Measurements from ENCODE around the gene DYRK1A.
"Not testable (repeated sequence)": the region's sequence is repeated elsewhere in the genome, so short reads cannot be mapped to it uniquely, and the experiment has no call there.

DYRK1A gene

DNA sequence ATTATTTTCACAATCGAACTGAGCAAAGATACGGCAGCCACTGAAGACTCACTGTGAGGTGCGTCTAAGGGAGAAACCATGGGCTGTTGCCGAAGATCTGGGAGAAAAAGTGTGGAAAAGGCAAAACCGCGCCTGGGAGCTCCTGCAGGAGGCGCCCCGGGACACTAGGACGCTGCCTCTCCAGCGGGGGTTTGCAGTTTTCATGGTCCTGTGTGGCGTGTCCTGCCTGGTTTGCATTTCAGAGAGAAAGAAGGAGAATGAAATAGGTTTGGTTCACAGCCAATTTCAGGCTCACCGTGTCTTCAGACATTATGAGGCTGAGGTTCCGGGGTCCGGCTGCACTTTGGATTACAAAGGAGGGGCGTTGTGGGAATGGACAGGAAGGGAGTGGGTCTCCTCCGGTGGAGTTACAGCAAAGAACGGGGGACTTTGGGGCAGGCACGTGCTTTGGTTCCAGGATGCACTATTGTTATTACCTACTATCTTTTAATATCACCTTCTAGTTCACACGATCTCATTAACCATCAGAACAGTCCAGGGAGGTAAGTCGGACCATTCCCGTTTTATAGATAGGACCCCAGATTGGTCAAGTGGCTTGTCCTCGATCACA lies 179.8 kb downstream of the DYRK1A start:
- in situ Hi-C loops (cut with MboI; ENCODE audit: low sequenced_read_pairs): no loop called here

DNA sequence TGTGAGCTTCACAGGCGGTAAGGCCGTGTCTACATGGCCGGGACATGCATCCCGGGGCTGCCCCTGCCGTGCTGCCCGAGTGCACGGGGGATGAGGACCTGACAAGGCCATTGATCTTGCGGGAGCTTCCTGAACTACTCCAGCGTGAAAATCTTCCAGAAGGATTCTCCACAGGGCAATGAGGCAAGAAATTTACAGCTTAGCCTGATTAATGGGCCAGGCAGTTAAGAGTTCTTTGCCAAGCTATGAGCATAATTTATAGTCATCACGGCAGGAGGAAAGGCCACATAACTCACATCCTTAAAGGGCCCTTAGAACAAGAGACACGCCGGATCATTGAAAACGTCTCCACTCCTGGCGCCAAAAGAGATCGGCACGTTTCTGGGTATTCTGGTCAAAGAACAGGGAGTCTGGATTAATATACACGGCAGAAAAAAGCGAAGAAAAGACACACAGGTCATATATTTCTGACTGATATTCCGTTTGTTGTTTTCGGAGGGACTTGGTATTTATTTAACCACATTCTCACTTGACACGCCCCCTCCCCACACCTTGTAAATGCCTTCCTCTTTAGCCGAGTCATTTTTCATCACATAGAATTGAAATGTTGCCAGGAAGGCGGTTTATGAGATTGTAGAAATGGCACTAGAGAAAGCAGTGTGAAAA lies 180.5 kb downstream of the DYRK1A start:
- in situ Hi-C loops (cut with MboI; ENCODE audit: low sequenced_read_pairs): no loop called here

DNA sequence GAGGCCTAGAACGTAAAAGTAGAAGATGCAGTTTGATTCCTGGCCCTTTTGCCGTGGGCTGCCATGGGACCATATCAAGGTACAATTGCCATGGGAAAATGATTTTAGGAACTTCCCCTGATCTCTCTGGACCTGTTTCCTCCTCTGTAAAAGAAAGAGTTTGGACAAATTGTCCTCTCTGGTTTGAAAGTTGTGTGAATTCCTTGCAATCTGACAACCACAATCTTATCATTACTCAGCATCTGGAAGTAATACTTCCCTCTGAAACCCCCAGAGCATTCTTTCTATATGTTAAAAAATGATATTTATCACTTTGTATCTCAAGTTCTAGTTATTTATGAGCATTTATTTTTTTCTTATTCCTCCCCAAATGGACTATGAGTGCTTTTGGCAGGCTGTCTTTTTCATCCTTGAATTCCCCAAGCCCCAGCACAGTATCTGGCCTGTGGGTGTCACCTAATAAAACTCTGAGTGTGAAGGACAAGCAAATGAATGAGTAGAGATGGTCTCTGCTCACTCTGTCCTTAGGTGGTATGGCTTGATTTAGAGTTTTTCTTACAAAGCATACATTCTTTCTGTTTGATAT lies 181.1 kb downstream of the DYRK1A start:
- in situ Hi-C loops (cut with MboI; ENCODE audit: low sequenced_read_pairs): no loop called here

DNA sequence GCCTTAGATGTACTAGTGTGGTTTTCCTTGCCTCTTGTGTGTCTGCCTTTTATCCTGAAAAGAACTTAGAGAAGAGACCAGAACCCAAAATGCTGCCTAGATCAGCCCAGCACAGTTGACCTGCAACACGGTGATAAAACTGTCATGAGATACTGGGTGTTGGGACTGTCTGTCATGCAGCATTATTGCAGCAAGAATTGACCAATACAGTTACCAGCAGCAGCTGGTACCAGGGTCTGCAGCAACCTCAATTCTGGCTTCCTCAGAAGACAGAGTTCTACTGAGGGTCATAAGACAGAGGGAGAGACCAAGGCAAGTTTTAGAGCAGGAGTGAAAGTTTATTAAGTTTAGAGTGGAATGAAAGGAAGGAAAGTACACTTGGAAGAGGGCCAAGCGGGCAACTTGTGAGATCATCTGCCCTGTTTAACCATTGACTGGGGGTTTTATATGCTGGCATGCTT lies 182.0 kb downstream of the DYRK1A start:
- in situ Hi-C loops (cut with MboI; ENCODE audit: low sequenced_read_pairs): no loop called here

DNA sequence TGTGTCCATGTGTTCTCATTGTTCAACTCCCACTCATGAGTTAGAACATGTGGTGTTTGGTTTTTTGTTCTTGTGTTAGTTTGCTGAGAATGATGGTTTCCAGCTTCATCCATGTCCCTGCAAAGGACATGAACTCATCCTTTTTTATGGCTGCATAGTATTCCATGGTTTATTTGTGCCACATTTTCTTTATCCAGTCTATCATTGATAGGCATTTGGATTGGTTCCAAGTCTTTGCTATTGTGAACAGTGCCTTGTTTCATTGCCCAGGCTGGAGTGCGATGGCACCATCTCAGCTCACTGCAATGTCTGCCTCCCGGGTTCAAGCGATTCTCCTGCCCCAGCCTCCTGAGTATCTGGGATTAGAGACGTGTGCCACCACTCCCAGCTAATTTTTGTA lies 183.2 kb downstream of the DYRK1A start:
- in situ Hi-C loops (cut with MboI; ENCODE audit: low sequenced_read_pairs): not testable (repeated sequence)

DNA sequence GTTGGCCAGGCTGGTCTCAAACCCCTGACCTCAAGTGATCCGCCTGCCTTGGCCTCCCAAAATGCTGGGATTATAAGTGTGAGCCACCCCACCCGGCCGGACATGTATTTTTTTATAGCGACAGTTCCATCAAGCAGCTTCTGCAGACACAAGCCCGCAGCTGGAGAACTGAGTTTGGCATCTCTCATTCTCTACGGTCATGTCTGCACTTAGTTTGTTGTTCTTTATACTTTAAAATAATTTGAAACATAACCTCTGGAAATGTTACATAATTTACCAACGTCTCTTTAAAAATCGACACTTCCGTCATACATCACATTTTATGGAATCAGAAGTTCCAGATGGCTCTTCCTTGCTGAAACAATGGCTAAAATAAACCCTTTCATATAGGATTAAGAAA lies 183.6 kb downstream of the DYRK1A start:
- in situ Hi-C loops (cut with MboI; ENCODE audit: low sequenced_read_pairs): no loop called here

DNA sequence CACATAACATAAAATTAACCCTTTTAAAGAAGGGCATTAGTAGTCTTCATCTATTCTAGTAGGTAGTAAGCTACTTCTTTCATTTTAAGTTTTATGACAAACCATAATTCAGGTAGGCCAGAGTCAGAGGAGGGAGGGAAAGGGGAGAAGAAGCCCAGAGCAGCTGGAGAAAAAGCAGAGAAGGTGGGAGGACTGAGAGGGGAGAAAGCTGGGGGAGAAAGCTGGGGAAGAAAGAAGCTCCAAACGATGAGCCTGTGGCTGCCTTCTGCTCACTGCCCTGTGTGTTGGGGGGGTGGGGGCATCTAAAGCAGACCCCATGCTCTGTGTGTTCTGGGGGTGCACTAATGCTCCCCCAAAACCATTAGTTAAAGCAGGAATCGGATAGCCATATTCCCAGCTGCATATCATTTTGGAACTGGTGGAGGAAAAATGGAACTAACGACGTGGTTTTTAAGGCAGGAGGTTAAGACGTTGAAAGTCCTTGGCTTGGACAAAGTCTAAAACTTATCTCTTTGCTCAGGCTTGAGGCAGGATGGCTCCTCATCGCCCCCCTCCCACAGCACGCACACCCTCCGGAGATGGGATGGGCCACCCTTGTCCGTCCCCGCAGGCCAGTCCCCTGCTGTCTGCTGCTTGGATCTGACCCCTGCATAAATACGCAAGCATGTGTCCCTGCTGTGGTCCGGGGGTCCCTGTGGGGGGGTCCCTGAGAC lies 184.2 kb downstream of the DYRK1A start:
- in situ Hi-C loops (cut with MboI; ENCODE audit: low sequenced_read_pairs): no loop called here

DNA sequence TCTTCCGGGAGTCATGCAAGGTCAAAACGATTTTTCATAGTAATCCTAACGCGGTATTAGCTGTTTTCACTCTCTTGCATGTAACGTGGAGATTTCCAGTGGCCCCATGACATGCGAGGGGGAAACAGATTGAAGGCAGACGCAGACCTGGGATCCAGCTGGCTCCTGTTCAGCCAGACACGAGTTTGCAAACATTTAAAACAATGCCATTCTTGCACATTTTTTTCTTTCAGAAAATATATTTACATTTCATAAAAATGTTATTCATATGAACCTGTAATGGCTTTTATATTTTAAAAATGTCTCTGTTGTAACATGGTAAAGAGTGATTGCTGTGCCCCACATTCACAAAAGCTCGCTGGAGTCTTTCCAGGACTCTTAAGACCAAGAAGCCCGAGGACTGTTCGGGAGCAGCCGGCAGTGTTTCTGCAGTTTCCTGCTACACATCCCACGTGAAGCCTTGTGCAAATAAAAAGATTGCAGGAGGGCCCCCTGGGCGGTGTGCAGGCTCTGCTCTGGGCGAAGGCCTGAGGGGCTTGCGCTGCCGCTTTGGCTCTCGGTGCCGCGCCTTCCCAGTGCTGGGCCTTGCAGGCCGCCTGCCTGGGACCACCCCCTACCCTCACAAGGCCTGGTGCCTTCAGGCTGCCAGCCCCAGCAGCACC lies 184.9 kb downstream of the DYRK1A start:
- in situ Hi-C loops (cut with MboI; ENCODE audit: low sequenced_read_pairs): no loop called here

DNA sequence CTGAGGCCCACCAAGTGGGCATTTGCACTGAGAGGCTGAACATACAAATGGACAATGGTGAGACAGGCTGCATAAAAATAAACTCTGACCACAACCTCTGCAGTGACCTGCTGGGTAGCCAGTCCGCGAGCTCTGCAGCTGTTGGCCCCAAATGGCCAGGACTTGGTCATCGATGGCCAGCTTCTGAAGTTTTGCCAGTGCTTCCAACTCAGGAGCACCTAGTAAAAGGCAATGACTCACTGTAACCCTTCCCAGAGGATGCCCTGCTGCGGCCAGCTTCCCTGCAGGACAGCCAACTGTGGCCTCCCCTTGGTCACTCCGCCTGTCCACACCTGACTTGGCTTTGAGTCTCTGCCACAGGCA lies 185.4 kb downstream of the DYRK1A start:
- in situ Hi-C loops (cut with MboI; ENCODE audit: low sequenced_read_pairs): no loop called here

DNA sequence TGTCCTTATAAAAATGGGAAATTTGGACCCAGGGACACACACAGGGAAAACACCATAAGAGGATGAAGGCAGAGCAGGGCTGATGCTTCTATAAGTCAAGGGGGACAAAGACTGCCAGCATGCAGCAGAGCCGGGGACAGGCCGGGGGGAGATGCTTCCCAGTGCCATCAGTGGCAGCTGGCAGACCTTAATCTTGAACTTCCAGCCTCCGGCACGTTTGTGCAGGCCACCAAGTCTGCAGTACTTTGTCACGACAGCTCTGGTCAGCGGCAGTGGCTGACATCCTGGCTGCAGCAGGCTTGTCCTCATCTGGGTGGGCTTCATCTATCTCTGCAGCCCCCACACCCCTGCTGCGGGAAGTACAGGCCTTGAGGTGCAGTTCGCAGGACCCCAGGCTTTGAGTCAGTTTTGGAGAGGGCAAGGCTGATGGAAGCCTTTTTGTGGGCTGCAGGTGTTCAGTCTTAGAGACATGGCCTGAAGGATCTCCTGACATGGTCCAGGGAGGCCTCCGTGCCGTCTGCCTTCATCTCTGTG lies 186.0 kb downstream of the DYRK1A start:
- in situ Hi-C loops (cut with MboI; ENCODE audit: low sequenced_read_pairs): no loop called here

DNA sequence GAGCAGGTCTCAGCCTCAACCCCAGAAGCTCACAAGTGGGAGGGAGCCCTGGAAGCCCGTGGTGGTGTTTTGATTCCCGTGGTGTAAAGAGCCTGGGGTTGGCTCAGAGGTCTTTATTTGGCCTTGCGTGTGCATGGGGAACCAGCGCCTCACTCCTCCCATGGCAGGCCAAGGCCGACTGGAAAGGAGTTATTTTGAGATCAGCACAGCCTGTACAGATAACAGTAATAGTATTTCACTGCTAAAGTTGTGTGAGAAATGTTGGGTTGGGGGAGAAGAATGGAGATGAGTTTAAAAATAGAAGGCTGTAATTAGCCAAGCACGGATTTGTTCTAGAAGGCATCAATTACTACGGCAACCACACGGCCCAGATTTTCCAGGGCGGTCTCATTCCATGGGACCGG lies 186.5 kb downstream of the DYRK1A start:
- in situ Hi-C loops (cut with MboI; ENCODE audit: low sequenced_read_pairs): no loop called here

DNA sequence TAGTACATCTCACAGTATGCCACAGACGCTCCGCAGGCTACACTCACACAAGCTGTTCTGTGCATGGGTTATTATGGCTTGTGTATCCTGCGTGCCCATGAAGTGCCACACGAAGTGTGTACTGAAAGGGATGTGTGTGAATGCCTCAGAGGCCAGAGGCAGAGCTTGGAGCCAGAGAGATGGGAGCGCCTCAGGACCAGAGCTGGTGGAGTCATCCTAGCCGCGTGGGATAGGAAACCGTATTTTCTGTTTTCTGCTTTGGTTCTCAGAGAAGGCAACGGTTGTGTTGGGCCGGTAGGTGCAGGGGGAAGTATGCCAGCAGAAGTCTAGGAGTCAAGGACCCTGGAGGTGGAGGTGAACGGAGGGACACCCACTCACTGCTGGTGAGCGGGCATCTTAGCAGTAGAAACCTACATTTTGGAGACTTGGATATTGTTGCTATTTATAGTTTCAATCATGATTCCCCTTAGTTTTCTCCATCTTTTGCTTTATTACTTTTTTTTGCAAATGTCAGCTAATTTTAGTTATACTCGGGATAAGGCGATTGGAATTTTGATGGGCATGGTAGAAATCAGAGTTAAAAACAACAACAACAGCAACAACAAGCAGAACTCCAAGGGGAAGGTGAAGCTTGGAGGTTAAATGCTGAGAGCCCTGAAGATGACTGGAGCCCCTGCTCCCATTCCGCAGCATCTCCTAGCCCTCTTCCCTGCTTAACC lies 188.2 kb downstream of the DYRK1A start:
- in situ Hi-C loops (cut with MboI; ENCODE audit: low sequenced_read_pairs): no loop called here

DNA sequence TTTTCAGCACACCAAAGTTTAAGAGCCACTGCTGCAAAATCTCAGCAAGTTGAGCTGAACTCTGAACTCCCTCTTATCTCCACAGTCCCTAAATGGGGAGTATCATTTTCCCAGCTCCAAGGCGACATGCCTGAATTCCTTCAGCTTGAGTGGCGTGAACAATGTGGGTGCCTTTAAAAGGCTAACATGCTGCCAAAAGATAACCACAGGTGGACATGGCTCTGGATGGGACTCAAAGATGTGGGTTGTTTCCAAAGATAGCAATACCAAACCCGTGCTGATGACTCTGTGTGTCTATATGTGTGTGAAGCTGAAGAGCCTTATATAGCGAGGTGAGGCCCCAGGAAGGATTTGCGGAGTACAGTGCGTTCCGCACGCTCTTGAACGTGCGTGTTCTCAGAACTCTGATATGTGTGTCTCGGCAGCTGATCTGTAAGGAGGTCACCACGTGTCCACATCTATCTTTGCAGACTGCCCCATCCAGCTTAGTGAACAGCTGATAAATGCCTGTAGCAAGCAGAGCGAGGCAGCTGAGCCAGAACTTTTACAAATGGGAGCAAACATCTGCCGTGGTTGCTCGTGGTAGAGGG lies 189.2 kb downstream of the DYRK1A start:
- in situ Hi-C loops (cut with MboI; ENCODE audit: low sequenced_read_pairs): no loop called here

DNA sequence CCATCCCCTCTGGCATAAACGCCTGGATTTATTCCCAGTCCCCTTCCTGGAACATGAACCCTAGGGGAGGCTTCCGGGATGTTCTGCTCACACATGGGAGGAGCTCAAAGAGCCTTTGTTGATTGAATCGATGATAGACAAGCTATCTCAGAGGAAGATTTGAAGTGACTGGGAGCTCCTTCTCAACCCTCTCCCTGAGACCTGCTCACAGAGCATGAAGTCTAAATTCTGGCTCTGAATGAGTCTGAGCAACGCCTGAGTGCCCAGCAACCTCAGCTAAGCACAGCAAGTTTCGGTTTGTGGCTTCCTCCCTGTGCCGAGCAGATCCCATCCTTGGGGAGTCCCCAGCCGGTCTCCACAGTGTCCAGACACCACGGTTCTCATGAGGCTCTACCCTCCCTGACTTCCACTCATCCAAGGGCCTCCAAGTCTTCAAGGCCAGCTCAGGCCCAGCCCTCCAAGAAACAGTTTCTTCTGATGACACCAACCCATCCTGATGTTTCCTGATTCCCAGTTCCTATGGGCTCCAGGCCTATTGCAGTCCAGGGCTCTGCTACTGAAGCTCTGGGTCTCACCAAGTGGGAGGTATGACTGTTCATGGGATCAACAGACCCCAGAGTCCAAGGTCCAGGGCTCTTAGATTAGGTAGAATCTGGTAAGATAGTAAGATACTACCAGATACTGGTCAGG lies 190.8 kb downstream of the DYRK1A start:
- in situ Hi-C loops (cut with MboI; ENCODE audit: low sequenced_read_pairs): no loop called here

DNA sequence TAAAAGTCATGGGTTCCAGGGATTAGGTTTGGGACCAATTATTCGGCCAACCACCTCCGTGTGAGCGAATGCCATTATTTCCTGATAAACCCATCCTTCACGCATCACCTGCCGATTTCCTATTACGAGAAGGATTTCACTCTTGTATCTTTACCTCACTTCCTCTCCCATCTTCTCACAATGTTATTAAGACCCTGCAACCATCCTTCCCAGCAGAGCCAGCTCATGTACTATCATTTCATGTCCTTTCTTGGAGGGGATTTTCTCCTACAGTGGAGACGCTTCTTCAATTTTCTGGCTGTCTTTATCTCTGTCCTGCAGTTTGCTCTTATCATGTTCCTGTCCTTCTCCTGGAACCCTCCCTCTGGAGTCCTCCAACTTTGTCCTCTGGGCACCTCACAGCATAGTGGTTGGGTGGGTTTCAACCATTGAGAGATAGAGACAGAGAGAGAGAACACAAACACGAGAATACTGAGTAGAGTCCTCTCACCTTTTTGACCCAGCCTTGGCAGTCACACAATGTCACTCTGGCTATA lies 192.2 kb downstream of the DYRK1A start:
- in situ Hi-C loops (cut with MboI; ENCODE audit: low sequenced_read_pairs): no loop called here

DNA sequence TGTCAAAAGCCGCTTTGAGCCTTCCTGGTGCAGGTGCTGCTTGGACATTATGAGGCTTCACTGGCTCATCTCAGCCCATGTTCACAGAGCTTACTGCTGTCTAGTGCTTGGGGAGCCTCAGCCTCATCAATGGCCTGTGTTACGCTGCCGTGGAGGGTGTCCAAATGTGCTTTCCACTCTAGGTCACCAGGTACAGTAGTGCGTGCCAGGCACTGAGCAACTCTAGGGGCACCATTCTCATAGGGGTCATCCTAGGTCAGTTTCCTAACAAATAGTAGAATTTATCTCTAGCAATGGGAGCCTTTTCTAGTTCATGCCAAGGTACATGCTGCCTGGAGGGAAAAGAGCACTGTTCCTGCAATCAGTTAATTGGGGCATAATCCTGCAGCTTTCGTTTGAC lies 193.8 kb downstream of the DYRK1A start:
- in situ Hi-C loops (cut with MboI; ENCODE audit: low sequenced_read_pairs): no loop called here

DNA sequence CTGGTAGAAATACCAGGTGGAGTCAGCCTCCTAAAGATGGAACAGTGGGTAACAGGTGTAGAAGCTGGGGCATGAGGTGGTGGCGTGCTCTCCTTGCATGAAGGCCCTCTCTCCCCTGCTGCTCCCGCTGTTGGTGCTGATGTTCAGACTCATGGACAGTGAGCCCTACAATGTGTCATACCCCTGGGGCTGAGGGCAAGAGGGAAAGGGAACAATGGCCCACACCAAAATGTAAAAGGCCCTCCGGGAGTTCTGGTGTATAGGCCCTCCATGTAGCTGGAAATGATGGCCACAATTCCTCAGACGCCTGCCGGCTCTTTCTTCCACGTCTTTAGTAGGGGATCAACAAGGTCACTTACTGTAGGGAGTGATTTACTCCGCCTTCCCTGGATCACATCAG lies 194.9 kb downstream of the DYRK1A start:
- in situ Hi-C loops (cut with MboI; ENCODE audit: low sequenced_read_pairs): no loop called here

DNA sequence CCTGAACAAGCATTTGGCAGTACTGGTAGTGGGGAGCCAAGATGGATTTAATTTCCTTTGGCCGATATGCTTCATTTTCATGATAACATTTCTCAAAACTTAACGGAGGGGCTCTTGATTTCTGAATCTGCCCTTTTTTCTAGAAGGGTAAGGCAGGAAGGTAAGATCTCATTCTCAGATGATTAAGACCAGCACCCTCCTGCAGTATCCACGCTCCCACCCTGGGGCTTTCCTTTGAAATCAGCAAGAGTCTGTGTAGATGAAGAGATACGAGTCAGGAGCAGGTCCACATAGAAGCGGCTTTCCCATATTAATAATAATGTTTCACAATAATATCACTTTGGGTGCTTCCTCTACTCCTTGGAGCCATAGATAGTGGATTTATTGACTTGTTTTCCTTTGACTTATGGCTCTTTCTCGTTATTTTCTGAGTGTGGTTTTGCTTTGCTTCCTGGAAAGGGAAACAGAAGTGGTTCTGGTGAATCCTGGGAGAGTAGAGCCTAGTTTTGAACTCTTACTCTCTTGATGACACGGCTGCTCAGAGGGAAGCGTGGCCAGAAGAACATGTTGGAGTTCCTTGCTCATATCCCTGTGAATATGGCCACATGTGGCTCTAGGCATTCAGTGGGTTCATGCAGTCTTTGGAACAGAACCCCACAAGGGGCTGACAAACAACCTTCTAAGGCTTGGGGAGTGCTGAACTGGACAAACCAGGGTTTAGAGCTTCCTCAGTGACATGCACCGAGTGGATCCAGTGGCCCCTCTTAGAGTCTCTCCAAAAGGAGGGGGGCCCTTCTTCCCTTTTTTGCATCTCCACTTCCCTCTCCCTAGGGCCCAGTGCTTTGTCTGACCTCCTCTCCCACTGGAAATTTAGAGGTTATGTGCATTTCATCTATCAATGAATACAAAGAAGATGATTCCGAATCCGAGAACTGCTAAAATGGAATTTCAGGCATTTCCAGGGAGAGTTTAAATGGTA lies 195.7 kb downstream of the DYRK1A start:
- in situ Hi-C loops (cut with MboI; ENCODE audit: low sequenced_read_pairs): no loop called here

All from HL-60/S4 (cell line).